NOMO-1 treated with dmso at 0.1 percent for 144 hours (cell line): ENCODE data around the gene COL6A2.
"Not testable (repeated sequence)": the region's sequence is repeated elsewhere in the genome, so short reads cannot be mapped to it uniquely, and the experiment has no call there.

Experiments used
- DNase-seq: peaks from one replicate; lab custom pipeline; 2025; ENCODE audit not compliant: unreplicated experiment; lab: John Stamatoyannopoulos, UW

Gene COL6A2

DNA sequence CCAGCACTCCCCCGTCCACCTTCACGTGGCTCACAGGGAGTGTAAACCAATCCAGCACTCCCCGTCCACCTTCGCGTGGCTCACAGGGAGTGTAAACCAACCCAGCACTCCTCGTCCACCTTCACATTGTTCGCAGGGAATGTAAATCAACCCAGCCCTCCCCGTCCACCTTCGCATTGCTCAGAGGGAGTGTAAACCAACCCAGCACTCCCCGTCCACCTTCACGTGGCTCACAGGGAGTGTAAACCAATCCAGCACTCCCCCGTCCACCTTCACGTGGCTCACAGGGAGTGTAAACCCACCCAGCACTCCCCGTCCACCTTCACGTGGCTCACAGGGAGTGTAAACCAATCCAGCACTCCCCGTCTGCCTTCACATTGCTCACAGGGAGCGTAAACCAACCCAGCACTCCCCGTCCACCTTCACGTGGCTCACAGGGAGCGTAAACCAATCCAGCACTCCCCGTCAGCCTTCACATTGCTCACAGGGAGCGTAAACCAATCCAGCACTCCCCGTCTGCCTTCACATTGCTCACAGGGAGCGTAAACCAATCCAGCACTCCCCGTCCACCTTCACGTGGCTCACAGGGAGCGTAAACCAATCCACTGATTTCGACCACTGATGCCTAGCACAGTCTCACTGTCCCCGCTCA lies 42.6 kb downstream of the COL6A2 start:
- DNase-seq = not testable (repeated sequence)

DNA sequence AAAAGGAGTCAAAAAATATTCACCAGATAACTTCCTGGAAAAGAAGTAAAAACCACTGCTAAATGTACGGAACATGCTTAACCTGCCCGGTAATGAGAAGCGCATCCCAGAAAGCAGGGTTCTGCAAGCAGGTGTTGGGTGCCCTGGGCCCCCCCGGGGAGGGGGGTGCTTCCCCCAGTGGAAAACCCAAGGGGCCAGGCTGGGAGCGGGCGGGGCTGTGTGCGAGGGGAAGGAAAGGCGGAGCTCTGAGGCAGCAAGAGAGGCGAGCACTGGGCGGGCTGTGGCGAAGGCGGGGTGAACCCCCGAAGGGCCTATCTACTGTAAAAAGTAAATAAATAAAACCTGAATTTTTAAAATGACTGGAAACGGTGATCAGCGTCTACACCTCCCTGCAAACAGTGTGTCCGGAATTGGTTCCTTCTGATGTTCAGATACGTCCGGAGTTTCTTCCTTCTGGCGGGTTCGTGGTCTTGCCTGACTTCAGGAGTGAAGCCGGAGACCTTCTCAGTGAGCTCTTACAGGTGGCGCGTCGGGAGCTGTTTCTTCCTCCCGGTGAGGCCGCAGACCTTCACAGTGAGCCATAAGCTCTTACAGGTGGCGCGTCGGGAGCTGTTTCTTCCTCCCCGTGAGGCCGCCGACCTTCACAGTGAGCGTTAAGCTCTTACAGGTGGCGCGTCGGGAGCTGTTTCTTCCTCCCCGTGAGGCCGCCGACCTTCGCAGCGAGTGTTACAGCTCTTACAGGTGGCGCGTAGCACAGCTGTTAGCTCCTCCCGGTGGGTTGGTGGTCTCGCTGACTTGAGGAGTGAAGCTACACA lies 44.1 kb downstream of the COL6A2 start:
- DNase-seq = no peak

DNA sequence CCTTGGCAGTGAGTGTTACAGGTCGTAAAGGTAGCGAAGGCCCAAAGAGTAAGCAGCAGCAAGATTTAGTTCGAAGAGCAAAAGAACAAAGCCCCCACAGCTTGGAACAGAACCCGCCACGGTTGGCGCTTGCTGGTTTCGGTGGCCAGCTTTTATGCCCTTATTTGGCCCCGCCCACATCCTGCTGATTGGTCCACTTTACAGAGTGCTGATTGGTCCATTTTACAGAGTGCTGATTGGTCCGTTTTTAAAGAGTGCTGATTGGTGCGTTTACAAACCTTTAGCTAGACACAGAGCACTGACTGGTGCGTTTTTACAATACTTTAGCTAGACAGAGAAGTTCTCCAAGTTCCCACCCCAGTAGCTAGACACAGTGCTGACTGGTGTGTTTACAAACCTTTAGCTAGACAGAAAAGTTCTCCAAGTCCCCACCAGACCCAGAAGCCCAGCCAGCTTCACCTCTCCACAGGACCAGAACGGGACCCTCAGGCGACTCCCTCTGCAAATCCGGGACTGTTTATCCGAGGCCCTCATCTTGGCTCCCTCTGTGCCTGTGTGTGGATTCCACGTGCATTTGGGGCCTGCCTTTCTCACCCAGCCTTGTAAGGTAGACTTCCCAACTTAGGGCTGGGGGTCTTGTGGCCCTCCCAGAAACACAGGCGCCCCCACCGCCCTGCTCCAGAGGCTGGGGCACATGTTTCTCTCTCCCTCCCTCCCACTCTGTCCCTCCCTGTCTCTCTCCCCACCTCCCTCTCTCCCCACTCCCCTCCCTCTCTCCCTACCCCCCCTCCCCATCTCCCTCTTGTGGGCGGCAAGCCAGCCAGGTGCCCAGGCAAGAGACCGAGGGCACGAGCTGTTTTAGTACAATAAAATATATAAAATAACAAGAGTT lies 44.9 kb downstream of the COL6A2 start:
- no peak for DNase-seq

DNA sequence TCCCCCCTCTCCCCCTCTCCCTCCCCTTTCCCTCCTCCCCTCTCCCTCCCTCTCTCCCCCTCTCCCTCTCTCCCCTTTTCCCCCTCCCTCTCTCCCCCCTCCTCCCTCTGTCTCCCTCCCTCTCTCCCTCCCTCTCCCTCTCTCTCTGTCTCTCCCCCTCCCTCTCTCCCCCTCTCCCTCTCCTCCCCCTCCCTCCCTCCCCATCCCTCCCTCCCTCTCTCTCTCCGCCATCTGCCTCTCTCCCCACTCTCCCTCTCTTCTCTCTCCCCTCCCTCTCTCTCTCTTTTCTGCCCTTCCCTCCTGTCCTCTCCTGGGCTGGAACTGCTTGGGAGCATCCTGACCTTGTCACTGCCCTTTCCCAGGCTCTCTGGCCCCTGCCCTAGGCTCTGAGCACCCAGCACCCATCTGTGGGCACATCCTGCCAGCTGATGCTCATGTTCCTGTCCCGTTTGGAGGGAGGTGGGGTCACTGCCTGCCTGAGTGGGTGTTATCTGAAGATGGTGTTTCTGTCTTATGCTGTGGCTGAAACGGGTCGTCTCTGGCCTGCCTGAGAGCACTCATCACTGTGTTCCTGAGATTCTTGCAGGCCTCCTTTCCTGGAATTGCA lies 46.7 kb downstream of the COL6A2 start:
- DNase-seq = no peak

DNA sequence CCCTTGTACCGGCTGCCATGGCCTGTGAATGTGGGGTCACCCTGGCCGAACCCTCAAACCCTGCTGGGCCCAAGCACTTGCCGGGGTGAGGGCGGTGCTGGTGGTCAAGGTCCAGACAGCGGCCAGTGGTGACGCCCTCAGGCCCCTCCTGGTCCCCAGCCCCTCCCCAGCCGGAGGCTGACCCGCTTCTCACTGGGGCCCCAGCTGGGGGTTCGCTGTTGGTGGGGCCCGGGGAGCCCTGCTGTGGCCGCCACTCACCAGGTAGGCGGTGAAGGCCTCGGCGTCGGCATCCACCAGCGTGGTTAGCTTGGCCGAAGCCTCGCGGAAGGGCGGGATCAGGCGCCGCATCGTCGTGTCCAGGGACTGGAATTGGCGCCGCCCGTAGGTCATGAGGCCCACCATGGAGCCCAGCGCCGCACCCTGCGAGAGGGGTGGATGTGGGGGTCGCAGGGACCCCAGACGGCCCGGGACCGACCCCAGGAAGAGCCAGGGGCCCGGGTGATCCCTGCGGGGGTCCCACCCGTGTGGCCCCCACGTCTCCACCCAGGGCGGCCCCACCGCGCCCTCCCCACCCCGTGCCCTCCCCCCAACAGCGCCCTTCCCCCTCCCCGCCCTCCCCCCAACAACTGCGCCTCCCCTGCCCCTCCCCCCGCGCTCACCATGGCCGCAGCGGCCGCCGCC lies 47.4 kb downstream of the COL6A2 start:
- no peak for DNase-seq

DNA sequence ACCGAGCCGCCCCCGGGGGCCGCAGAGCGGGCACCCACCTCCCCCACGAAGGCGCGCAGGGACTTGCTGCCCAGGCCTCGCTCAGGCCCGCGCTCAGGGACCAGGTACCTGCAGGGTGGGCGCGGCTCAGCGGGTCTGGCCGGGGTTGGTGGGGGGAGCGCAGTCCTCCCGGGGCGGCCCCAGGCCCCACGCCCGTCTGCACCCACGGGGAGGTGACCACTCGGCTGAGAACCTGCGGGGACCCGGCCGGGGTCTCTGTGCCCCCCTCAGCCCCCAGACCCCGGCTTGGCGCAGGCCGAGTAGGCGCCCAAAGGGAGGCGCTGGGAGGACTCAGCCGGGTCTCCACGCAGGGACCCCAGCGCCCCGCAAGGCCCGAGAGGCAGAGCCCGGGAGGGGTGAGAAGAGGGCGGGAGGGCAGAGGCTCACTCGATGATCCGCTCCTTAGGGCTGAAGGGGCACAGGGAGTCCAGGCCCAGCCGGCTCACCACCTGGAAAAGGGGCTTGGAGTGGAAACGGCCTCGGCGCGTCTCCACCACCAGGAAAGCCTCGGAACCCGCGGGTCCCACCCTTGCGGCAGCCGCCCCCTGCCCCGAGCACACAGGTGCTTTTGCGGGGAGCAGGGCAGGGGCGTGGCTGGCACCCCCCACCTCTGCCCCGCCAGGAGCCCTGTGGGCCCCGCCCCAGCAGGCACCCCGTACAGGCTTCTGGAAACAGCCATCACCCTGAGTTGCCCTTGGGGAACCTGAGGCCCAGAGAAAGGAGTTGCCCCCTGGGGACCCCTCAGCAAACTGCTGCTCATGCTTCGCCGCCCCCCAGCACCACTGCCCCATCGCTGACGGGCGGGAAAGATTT lies 48.2 kb downstream of the COL6A2 start:
- DNase-seq = no peak

DNA sequence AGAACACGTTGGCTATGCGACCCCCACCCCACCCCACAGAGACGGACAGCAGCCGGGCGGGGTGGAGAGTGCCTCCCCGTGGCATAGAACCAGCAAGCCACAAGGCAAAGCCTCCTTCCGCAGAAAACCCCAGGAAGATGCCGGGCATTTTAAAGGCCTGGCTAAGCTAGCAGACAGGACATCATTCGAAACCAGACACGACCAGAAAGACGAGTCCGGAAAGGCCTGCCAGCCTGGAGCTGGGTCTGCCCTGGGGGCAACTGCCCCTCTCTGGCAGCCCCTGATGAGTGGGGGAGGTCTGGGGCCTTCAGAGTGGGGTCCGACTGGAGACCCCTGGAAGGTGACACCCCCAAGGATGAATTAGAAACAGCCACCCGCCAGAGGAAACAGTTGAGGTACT lies 48.9 kb downstream of the COL6A2 start:
- DNase-seq = no peak

DNA sequence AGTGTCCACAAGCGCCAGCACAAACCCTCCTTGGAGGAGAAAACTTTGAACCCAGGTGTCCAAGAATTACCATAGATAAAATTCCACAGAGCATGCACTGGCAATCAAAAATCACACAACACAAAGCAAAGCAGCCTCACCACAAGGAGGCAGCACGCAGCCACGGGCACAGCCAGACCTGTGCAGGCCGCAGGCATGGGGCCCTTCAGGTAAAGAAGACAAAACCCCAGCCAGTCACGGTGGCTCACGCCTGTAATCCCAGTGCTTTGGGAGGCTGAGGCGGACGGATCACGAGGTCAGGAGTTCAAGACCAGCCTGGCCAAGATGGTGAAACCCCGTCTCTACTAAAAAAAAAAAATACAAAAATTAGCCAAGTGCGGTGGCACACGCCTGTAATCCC lies 49.5 kb downstream of the COL6A2 start:
- peak; percentile 9 for DNase-seq

DNA sequence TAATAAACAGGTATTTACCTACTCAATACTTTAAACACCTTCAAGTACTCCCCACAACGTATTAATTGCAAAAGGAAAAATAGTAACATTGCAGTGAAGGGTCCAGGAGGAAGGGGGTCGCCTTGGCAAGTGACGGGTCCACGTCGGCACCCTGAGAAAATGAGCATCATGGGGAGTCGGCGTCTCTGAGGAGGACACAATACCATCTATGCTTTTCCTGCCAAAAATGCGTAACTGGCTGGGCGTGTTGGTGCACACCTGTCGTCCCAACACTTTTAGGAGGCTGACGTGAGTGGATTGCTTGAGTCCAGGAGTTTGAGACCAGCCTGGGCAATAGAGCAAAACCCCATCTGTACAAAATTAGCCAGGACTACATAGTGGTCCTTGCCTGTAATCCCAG lies 50.2 kb downstream of the COL6A2 start:
- DNase-seq = no peak

DNA sequence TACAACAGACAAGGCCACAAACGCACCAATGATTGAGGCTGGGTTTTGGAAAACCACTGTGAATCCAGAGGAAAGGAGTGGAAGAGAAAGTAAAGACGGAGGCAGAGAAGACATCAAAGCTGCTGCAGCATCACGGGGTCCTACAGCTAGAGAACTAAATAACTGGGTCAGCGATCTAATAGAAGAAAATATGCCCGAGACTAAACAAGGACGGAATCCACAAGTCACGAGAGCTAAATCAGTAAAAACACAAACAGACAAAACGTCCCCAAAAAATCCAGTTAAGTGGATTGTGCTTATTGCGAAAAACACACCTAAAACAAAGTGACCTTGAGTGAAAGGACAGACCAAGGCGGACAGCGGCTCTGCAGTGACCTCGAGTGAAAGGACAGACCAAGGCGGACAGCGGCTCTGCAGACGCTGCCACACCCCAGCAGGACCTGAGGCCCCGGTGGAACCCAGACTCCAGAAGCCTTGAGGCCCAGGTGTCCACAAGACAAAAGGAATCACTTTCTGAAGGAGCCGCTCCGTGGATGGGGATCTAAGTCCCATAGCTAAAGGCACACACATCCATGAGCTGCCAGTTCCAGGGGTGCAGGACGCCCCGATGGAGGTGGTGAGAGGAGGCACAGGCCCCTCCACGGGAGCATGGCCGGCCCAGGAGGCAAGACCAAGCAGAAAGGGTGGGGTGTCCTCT lies 51.4 kb downstream of the COL6A2 start:
- no peak for DNase-seq

DNA sequence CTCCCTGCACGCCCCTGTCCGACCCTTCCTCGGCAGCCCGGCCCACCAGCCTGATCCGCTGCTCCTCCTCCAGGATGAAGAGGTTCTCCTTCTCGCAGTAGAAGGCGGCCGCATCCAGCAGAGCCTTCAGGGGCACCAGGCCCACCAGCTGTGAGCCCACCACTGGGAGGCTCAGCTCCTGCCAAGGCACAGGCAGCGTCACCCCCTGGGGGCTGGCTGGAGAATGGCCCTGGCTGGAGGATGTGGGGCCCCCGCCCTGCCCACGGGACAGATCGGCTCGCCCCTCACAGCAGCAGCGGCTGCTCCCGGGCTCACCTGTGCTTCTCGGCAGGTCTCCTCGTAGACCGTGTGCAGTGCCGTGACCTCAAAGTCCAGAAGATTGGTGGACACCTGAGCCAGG lies 52.2 kb downstream of the COL6A2 start:
- DNase-seq = no peak

DNA sequence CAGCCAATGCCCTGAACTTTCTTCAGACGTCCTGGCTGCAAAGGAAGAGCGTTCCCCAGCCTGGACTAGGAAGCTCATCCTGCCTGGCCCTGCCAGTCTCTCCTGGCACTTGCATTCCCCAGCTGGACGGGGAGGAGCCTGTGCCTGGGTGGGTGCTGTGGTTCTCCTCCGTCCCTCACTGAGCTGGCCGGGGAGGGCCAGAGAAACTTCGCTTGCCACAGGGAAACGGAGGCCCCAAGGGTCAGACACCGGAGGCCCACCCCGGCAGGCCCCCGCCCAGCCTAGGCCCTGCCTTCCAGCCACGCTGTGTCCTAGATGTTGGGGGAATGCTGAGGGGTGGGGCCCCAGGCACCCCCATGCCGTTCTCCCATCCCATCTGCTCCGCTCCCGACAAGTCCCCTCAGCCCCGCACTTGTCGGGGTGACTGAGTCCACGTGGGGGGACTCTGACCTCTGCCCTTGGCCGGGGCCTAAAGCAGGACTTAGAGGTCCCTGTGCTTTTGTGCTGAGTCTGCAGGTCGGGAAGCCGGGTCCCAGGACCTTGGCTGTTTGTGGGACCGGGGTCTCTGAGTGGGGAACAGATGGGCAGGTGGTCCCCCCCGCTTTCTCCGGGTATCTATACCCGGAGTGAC lies 52.7 kb downstream of the COL6A2 start:
- DNase-seq = no peak

DNA sequence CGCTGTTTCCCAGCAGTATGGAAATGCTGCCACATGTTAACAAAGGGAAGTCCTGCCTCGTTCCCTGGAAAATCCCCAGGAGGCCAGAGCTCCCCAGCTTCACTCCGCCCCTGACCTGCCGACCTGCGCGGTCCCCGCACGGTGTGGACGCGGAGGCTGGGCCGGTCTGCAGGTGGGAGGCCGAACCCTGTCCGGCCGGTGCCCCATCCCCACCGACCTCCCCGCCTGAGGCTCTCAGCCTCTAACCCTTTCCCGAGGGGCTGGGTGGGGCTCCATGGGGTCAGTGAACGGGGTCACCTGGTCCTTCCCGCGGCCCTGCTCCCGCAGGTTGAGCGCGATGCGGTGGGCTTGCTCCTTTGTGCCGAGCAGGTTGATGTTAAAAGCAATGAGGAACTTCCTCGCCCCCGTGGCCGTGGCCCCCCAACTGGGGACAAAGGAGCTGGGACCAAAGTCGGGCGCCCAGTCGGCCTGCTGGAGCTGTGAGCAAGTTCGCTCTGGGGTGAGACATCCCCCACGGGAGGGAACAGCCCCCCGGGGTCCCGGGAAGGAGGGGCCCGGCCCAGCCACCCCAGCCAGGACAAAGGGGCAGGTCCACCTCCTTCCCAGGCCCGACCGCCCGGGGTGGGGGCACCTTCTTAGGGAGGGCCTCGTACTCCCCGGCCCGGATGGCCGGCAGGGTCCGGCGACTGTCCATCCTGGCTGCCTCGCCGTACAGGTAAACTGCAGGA lies 53.5 kb downstream of the COL6A2 start:
- DNase-seq = no peak

DNA sequence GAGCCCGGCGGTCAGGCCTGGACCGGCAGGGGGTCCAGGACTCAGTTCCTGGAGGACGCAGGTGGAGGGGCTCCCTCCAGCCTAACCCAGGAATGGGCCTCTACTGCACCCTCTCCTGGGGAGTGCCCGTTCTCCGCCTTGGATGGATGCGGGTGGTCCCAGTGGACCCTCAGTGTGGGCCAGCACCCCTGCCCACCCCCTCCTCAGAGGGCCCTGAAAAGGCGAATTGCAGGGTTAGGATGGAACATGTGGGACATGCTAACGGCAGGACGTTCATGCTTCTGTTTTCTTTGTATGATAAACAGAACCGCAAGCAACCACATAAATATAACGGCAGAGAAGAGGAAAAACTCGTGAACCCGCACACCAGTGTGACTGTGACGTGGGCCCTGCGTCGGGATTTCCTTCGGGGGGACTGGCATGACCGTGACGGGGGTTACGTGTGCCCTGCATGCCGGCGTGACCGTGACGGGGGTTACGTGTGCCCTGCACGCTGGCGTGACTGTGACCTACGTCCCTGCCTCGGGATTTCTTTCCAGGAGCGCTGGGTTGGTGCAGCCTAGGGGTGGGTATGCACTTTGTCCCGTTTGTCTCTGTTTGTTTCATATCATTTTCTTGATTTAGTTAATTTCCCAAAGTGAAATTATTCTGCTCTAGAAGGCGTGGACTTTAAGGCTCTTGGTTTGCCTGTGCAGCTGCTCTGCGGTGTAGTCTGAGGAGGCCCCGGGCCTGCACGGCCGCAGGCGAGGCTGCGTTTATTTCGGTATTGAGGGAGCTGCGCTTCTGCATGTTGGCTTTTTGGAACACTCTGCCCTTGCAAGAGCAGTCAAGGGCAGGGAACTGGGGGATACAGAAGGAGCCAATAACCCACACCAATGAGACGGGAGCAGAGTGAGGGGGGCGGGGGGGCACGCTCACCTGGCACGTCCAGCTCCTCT lies 54.3 kb downstream of the COL6A2 start:
- DNase-seq = no peak

DNA sequence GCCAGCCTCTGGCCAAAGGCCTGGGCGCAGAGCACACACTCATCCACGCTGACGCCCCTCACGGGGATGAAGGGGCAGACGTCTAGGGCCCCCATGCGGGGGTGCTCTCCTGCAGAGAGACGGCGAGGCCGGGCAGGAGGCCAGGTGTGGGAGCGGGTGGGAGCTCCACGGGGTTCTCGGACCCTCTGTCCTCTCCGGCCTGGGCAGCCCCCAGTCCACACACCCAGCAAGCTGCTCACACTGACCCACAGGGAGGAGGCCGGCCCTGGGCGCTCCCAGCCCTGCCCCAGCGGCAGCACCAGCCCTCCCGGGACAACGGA lies 55.0 kb downstream of the COL6A2 start:
- no peak for DNase-seq

DNA sequence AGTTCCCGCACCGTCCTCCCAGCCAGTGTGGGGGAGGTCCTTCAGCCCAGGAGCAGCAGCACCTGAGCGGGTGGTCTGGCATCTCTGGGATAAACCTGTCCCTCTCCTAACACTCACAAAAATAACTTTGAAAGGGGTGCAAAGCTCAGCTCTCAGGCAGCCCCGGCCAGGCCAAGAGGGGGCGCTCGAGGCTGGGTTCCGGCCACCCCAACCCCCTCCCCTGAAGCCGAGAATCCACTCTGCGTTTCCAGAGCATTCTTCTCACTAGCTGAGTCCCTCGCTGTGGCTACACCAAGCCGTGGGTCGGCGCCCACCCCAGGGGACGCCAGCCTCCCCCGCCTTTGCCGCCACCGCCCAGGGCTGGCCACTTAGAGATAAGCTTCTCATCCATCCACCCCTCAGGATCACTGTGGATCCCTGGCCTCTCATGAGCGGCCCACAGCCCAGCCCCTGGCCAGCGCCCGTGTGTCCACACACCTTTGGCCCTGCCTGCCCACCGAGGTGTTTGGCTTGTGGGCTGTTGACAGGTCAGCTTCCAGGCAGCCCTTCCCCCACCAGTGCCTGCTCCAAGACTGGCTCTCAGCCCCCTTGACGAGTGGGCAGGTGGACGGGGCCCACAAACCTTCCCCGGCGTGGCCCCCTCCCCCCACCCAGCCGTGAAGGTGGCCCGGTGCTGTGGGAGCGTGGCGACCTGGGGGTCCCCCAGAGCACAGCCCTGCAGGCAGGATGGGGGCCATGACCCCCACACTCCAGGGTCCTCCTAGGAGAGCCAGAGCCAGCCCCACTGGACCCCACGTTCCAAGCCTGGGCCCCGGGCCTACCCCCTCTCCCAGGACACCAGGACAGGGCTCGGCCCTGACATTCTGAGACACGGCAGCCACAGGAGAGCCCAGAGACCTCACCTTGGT lies 55.6 kb downstream of the COL6A2 start:
- no peak for DNase-seq
